ENCODE measurements around the gene CORO2B. TPM values are rescaled to one million over a fixed set of nuclear protein-coding genes. Genes with fewer than 3 reads are reported as not detected.

Gene CORO2B
- total and polyA plus RNA-seq, 10 donors, result 0.93 to 8.8 (median 3.6) TPM

- DNase-seq, result no peak
- no peak overlapping the region for H3K27ac ChIP-seq
- intact Hi-C loops (cut with DNase I; ENCODE audit: low total_unique reads), result no loop called here
- H3K27me3 ChIP-seq (replicated peaks in 1 of 7), result peaks cover 0 to 72% (median 4%) of the 10 kb centered on the region in 7 donors
- no peak for TF ChIP-seq POLR2A (IDR thresholded peaks at IDR 0.05)
- H3K36me3 ChIP-seq, result no peaks in the 10 kb centered on the region
- no peak overlapping the region for H3K4me3 ChIP-seq
- no peaks in the 10 kb centered on the region for H3K4me1 ChIP-seq
- 91 to 97% (median 94%) methylated on average over 1 of the region's 1 CpG for WGBS, 5 donors
- no peaks in the 10 kb centered on the region for H3K9me3 ChIP-seq
Measured at GRCh38 chr15:68570974-68571373, 7.8 kb upstream of the CORO2B start.

GRCh38 chr15:68571582-68571981 is 7.2 kb upstream of the CORO2B start:
- H3K36me3 ChIP-seq, result no peaks in the 10 kb centered on the region
- no peak overlapping the region for H3K27ac ChIP-seq
- H3K4me3 ChIP-seq, result no peak overlapping the region
- intact Hi-C loops (cut with DNase I; ENCODE audit: low total_unique reads), result no loop called here
- TF ChIP-seq POLR2A (IDR thresholded peaks at IDR 0.05) (no peak), CTCF (IDR thresholded peaks at IDR 0.05 in 8 of 11, conservative IDR thresholded peaks at IDR 0.05 in 3 of 11) (no peak), POLR2AphosphoS5 (IDR thresholded peaks at IDR 0.05) (no peak)
- no peak for DNase-seq
- H3K4me1 ChIP-seq, result peaks cover 0 to 3% (median 0%) of the 10 kb centered on the region in 6 donors
- no peaks in the 10 kb centered on the region for H3K9me3 ChIP-seq
- WGBS, 5 donors, result 86 to 92% (median 89%) methylated on average over 4 of the region's 4 CpGs
- H3K27me3 ChIP-seq (replicated peaks in 1 of 7), result peaks cover 0 to 75% (median 6%) of the 10 kb centered on the region in 7 donors

DNA sequence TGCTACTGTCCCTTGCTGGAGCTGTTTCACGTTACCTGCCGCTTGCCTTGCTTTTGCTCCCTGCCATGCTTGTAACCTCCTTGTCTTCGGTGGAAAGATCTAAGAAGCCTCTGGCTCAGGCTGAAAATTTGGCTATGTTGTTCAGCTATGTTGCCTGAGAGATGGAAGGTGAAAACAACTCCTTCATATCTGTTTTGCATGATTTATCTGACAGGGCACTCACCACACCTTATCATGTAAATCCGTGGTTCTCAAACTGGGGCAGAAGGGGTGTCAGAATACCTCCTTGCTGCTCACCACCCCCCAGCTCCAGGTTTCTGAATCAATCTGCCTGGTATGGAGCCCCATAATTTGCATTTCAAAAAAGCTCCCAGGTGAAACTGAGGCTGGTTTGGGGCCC is 6.5 kb upstream of the CORO2B start:
- WGBS, 5 donors, result 76 to 92% (median 86%) methylated on average over 4 of the region's 4 CpGs
- no peaks in the 10 kb centered on the region for H3K36me3 ChIP-seq
- H3K27me3 ChIP-seq (replicated peaks in 1 of 7), result peaks cover 0 to 80% (median 13%) of the 10 kb centered on the region in 7 donors
- H3K9me3 ChIP-seq, result no peaks in the 10 kb centered on the region
- no peak for DNase-seq
- no peak overlapping the region for H3K4me3 ChIP-seq
- no peak overlapping the region for H3K27ac ChIP-seq
- TF ChIP-seq POLR2A (IDR thresholded peaks at IDR 0.05), result no peak
- no peak for TF ChIP-seq POLR2AphosphoS5 (IDR thresholded peaks at IDR 0.05)
- no peak for TF ChIP-seq CTCF (IDR thresholded peaks at IDR 0.05 in 8 of 11, conservative IDR thresholded peaks at IDR 0.05 in 3 of 11)
- intact Hi-C loops (cut with DNase I; ENCODE audit: low total_unique reads), result no loop called here
- peaks cover 0 to 10% (median 3%) of the 10 kb centered on the region in 6 donors for H3K4me1 ChIP-seq

GRCh38 chr15:68572921-68573320 is 5.9 kb upstream of the CORO2B start:
- Histone ChIP-seq H3K9me3 (no peaks in the 10 kb centered on the region), H3K27me3 (replicated peaks in 1 of 7) (peaks cover 0 to 80% (median 18%) of the 10 kb centered on the region in 7 donors), H3K36me3 (no peaks in the 10 kb centered on the region), H3K27ac (no peak overlapping the region), H3K4me3 (no peak overlapping the region), H3K4me1 (peaks cover 3 to 16% (median 10%) of the 10 kb centered on the region in 6 donors)
- peak; percentile 48 for DNase-seq
- 68 to 85% (median 84%) methylated on average over 6 of the region's 6 CpGs for WGBS, 5 donors
- intact Hi-C loops (cut with DNase I; ENCODE audit: low total_unique reads), result no loop called here
- TF ChIP-seq POLR2A (IDR thresholded peaks at IDR 0.05) (no peak), CTCF (IDR thresholded peaks at IDR 0.05 in 8 of 11, conservative IDR thresholded peaks at IDR 0.05 in 3 of 11) (no peak), POLR2AphosphoS5 (IDR thresholded peaks at IDR 0.05) (no peak)

- Histone ChIP-seq H3K9me3 (no peaks in the 10 kb centered on the region), H3K4me3 (no peak overlapping the region), H3K36me3 (no peaks in the 10 kb centered on the region), H3K27ac (no peak overlapping the region), H3K27me3 (replicated peaks in 1 of 7) (peaks cover 0 to 90% (median 28%) of the 10 kb centered on the region in 7 donors), H3K4me1 (peaks cover 4 to 24% (median 19%) of the 10 kb centered on the region in 6 donors)
- intact Hi-C loops (cut with DNase I; ENCODE audit: low total_unique reads), result no loop called here
- TF ChIP-seq POLR2A (IDR thresholded peaks at IDR 0.05), result no peak
- no peak for TF ChIP-seq POLR2AphosphoS5 (IDR thresholded peaks at IDR 0.05)
- no peak for TF ChIP-seq CTCF (IDR thresholded peaks at IDR 0.05 in 8 of 11, conservative IDR thresholded peaks at IDR 0.05 in 3 of 11)
- whole genome bisulfite sequencing, 5 donors, result 72 to 84% (median 72%) methylated on average over 4 of the region's 4 CpGs
- DNase-seq, result peak; percentile 52
Measured at GRCh38 chr15:68574046-68574445, 4.7 kb upstream of the CORO2B start.
